ENCODE results near the gene PKN2. TPM values are rescaled to one million over a fixed set of nuclear protein-coding genes. Genes with fewer than 3 reads are reported as not detected.
A peak's percentile ranks its signal among the peaks of the same experiment; 100 is the strongest.

Gene PKN2
- total RNA-seq = 32.7 TPM
- long read RNA-seq, full-length matches to known transcripts = 12 of 22 reads
- long read RNA-seq, partial matches to known transcripts = 3 of 22 reads
- long read RNA-seq, other reads (novel, unspliced or antisense) = 7 of 22 reads

GRCh38 chr1:88683541-88684481, at the start of gene PKN2:
Gene PKN2, plus strand, starts transcription at chr1:88684273. Its CDS starts 308 bp downstream, at chr1:88684581.
- intact Hi-C loops (cut with micrococcal nuclease) = no loop called here
- ATAC-seq (peak; percentile 99), DNase-seq (peak; percentile 99)

- no peak for DNase-seq
- ATAC-seq = no peak
- intact Hi-C loops (cut with micrococcal nuclease) = no loop called here
These were observed 49.5 kb upstream of the PKN2 start for GRCh38 chr1:88634538-88634937.

DNA sequence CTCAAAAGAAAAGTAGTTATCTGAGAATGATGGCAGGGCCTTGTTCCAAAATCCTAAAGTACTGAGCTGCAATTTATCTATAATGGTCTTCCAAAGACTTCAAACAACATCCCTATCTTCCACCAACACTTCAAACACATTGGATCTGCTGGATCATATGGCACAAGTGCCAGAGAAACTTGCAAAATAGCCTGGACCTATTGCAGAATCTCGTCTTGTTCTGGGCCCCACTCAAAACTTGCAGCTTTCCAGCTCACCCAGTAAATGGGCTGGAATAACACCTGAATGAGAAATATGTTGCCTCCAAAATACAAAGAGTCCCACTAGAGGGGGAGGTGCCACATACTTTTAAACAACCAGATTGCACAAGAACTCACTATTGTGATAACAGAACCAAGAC, 44.0 kb upstream of the PKN2 start:
- no peak for ATAC-seq
- no peak for DNase-seq
- intact Hi-C loops (cut with micrococcal nuclease) = no loop called here

DNA sequence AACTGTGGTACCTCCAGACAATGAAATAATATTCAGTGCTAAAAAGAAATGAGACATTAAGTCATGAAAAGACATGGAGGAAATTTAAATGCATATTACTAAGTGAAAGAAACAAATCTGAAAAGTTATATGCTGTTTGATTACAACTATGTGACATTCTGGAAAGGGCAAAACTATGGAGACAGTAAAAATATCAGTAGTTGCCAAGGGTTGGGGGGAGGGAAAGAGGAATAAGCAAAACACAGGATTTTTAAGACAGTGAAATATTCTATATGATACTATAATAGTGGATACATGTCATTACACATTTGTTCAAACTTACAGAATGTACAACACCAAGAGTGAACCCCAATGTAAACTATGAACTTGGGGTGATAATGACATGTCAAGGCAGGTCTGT, 38.2 kb upstream of the PKN2 start:
- DNase-seq (no peak), ATAC-seq (no peak)
- intact Hi-C loops (cut with micrococcal nuclease) = no loop called here

DNA sequence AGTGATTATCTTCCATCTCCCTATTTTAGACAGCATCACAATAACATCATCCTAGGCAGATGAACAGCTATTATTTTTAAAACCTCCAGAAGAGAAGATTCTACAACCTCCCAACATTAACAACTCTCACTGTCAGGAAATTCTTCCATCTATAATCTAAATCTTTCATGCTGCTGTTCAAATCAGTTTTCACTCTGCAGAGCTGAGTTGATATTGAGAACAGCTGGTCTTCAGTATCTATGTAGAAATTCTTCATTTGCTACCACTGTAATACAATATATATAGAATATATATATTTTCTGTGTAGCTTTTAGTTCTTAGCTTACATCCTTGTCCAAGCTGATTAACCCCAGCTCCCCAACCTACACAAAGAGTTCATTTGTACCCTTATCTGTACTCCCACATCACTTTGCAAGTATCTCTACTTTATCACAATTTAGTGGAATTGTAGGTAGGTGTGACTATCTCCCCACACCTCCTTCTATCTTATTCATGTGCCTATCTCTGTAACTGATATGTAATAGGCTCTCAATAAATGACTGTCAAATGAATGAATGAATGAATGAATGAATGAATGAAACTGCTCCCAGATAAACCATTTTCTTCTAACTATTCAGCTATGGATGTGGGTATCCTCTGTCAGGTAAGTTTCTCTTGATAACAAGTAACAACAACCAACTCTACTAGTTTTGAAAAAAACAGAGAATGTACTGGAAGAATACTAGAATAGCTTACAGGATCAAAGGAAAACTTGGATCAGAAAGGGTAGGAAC, 37.4 kb upstream of the PKN2 start:
- ATAC-seq = no peak
- DNase-seq = no peak
- intact Hi-C loops (cut with micrococcal nuclease) = no loop called here

DNA sequence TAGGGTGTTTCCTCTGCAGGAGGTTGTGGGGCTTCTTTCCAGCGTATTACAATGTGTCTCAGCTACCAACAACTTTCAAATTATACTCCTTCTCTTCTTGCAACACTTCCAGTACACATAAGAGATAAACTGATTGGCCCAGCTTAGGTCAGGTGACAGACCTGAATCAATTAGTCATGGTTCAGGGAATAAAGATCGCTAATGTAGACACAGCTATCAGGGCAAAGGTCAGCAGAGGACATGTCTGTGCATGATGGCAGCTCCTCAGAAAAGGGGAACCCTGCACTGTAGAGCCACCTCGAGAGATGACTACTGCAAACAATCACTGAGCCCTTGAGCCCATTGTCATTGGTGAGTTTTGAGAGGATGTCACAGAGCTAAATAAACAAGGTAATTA, 36.8 kb upstream of the PKN2 start:
- DNase-seq (no peak), ATAC-seq (no peak)
- intact Hi-C loops (cut with micrococcal nuclease) = no loop called here

DNA sequence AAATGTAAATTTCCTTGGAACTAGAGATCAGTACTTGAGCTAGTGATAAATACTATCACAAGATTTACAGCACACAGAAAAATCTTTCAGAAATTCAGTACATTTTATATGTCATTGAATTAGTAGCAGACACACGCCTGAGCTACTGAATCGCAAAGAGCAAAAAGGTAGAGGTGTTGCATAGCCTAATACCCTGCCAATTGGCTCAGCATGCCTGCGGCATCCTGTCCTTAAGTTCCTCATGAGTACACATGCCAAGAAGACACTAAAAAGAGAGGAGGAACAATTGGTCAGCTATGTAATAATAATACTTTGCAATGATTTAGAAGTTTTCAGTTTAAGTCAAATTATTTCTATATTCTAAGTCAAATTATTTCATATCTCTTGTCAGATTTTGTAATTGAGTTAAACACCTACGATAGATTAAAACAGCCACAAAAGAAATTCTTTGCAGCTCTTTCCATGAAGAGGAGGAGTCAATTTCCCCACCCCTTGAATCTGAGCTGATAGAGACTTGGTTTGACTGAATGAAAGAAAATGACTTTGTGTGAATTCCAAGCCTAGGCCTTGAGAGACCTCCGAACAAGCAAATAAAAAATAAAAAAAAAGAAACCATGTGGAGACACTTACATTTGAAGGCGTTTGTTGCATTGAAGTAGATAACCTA, 36.2 kb upstream of the PKN2 start:
- no peak for DNase-seq
- intact Hi-C loops (cut with micrococcal nuclease) = no loop called here

GRCh38 chr1:88648706-88649105, 35.4 kb upstream of the PKN2 start:
- intact Hi-C loops (cut with micrococcal nuclease) = no loop called here

More for the DNA sequence above, 36.2 kb upstream of the PKN2 start:
- no peak for ATAC-seq

DNA sequence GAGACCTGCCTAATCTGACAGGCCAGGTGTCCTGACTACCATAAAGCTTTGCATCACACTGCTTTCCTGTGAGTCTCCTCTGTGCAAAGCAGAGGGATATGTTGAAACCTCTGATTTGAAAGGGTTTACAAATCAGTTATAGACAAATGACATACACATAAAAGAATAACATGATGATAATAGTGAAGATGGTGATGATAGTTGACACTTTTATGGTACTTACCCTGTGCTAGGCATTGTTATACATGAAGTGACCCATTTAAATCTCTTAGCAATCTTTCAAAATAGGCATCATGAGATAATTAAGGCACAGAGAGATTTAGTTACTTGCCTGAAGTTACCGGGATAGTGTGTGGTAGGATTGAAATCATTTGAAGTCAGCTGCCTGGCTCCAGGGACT, 34.1 kb upstream of the PKN2 start:
- ATAC-seq (no peak), DNase-seq (no peak)
- intact Hi-C loops (cut with micrococcal nuclease) = loop anchor here (10.0 kb wide), 1 partner anchor 225 kb away; no protein-coding TSS in a partner anchor

More at GRCh38 chr1:88648706-88649105, 35.4 kb upstream of the PKN2 start:
- no peak for ATAC-seq
- DNase-seq = no peak

DNA sequence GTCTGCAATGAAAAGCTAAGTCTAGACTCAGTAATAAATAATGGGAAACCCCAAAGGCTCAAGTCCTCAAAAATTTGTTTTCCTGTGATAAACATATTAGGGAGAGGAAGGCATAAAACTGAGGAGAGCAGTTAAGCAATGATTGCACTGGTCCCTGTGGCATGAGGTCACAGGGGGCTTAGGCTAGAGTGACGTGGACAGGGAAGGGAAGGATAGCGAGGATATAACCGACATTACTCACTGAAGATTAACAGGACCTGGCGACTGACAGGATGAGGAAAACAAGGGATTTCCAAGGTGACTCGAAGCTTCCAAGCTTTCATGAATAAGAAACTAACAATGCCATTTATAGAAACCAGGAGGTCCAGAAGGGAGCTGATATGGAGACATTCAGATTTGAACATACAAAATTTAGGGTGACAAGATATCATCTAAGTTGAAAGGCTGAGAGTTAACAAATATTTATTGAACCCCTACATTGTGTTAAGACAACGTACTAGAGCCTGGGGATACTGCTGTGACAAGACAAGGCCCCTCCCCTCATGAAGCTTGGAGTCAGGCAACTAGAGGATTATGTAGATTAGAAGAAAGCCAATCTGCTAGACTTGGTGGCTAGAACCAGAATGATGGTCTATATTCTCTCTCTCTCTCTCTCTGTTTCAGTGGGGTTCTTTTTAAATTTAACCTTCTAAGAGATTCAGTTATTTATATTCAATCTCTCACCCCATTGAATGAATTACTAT, 33.2 kb upstream of the PKN2 start:
- ATAC-seq = no peak
- DNase-seq = no peak
- intact Hi-C loops (cut with micrococcal nuclease) = loop anchor here (10.0 kb wide), 1 partner anchor 224 kb away; no protein-coding TSS in a partner anchor

DNA sequence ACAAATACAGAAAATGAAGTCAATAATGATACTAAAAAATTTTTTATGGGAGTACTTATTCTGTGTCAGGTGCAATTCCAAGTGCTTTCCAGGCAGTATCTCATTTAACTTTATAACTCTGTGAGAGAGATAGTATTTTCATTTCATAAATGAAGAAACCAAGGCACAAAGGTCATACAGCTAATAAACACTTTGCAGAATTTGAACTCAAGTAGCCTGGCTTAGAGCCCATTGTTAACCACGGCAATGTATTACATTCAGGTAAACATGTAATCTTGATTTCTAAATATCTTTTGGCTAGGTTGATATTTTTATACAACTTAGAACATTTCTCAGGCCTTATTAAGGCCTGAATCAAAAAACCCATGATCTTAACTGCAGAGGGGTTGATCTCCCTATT, 28.9 kb upstream of the PKN2 start:
- intact Hi-C loops (cut with micrococcal nuclease) = loop anchor here (10.0 kb wide), 1 partner anchor 220 kb away; no protein-coding TSS in a partner anchor
- ATAC-seq = no peak
- no peak for DNase-seq

DNA sequence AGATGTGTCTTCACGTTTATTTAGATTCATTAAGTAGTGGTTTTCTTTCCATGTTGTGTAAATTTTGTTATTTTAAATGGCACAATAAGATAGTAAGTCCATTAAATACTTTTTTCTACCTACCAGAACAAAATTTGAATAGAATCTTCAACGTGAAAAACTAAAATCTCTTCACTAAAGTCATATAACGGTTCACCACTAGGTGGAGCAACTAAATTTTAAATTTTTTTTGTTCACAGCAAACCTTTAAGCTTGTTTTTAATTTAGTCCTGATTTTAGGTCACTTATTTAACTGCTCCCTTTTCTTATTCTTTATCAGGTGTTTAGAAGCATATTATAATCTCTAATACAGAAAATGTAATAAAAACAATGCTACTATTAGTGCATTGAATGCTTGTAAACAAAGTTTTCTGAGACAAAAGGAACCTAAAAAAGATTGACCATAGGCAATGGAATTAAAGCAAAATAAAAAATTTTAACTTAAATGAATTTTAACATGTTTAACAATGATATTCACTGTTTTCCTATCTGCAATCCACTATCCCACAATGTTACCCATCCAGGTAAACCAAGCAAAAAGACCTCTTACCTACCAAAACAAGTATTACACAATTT, 28.3 kb upstream of the PKN2 start:
- DNase-seq (no peak), ATAC-seq (no peak)
- intact Hi-C loops (cut with micrococcal nuclease) = loop anchor here (10.0 kb wide), 1 partner anchor 219 kb away; no protein-coding TSS in a partner anchor

- intact Hi-C loops (cut with micrococcal nuclease) = loop anchor here (10.0 kb wide), 1 partner anchor 216 kb away; no protein-coding TSS in a partner anchor
- DNase-seq = no peak
- no peak for ATAC-seq
These were observed 25.7 kb upstream of the PKN2 start for GRCh38 chr1:88658419-88658818.

GRCh38 chr1:88659552-88659951, 24.5 kb upstream of the PKN2 start:
- no peak for ATAC-seq
- intact Hi-C loops (cut with micrococcal nuclease) = loop anchor here (10.0 kb wide), 1 partner anchor 215 kb away; no protein-coding TSS in a partner anchor
- DNase-seq = no peak

- ATAC-seq = no peak
- no peak for DNase-seq
- intact Hi-C loops (cut with micrococcal nuclease) = no loop called here
These were observed 22.9 kb upstream of the PKN2 start for GRCh38 chr1:88661188-88661587.

DNA sequence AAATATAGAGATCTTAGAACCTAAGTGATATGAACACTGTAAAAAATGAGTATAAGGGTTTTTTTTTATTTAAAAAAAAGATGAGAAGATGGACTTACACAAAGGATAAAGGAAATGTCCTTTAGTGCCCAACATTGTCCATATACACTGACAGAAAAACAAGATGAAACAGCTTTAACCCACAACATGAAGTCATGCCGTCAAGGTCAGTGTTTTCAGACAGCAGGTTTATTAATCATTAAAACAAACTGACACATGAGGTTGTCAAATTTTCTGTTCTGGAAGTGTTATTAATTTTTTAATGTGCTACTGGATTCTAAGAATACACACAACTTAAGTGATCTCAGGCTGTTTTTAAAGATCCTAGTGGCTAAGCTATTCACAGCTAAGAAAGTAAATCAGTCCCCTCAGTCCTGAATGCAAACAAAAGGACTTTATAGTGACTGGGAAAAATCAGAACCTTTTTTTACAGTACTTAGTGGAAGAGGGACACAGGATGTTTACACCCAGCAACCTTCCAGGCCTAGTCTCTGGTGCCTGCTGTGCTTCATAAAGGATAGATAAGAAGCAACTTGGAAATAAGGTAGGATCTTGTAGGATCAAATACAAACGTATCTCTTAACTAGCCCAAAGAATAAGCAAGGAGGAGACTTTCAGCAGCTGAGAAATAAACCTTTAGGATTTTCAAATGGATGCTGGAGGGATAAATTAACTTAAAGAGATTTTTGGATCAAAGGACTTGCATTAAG, 21.9 kb upstream of the PKN2 start:
- no peak for ATAC-seq
- intact Hi-C loops (cut with micrococcal nuclease) = no loop called here
- no peak for DNase-seq

DNA sequence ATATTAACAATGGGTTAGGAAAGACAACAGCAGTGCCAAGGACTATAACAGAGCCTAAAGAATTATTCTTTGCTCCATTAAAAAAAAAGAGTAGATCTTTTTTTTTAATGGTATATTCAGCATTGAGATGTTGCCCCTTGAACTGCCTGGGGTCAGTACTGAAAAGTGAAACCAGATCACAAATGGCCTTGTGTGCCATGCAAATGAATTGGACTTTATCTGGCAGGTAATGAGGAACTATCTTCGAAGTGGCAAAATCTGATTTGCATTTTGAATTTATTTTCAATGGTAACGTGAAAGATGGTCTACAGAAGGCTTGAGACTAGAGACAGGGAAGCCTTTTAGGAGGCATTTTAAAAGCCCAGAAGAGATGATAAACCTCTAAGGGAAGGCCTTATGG, 21.4 kb upstream of the PKN2 start:
- intact Hi-C loops (cut with micrococcal nuclease) = no loop called here
- ATAC-seq (no peak), DNase-seq (no peak)
